GM12891 (cell line): ENCODE measurements around the gene ATP5MC3. TPM values are rescaled to one million over a fixed set of nuclear protein-coding genes. Genes with fewer than 3 reads are reported as not detected.
A peak's percentile ranks its signal among the peaks of the same experiment; 100 is the strongest.
"Not testable (repeated sequence)": the region's sequence is repeated elsewhere in the genome, so short reads cannot be mapped to it uniquely, and the experiment has no call there.

Source experiments
- DNase-seq: peaks from one replicate; pipeline ENCODE4 v3.0.0; 2011; ENCODE audit warnings: low spot score; ENCODE audit not compliant: insufficient read length
- FAIRE-seq: peaks from 2 replicates; lab custom pipeline; 2011; peaks lifted over from hg19 to GRCh38; lab: Jason Lieb, UNC
- PAX5 ChIP-seq: IDR thresholded peaks from 2 replicates; pipeline ENCODE4 v1.6.1; 2011; ENCODE audit warnings: low read length, moderate library complexity, mild to moderate bottlenecking; ENCODE audit not compliant: insufficient read depth, severe bottlenecking
- POLR2A ChIP-seq: IDR thresholded peaks from 2 replicates; pipeline ENCODE4 v1.6.1; 2011; ENCODE audit warnings: low read depth, low read length, control low read depth
- POLR2AphosphoS5 ChIP-seq: IDR thresholded peaks from 2 replicates; pipeline ENCODE4 v1.6.1; 2011; ENCODE audit warnings: low read depth, low read length, control low read depth
- POU2F2 ChIP-seq: IDR thresholded peaks from 2 replicates; pipeline ENCODE4 v1.6.1; 2011; ENCODE audit warnings: low read depth, mild to moderate bottlenecking, control low read depth, low read length, moderate library complexity
- SPI1 ChIP-seq: IDR thresholded peaks from 2 replicates; pipeline ENCODE4 v1.6.1; 2011; ENCODE audit warnings: low read depth, low read length, control low read depth
- TAF1 ChIP-seq: IDR thresholded peaks from 2 replicates; pipeline ENCODE4 v1.6.1; 2011; ENCODE audit warnings: low read depth, low read length, control low read depth
- polyA plus RNA-seq: library from polyadenylated mRNA; unstranded; fragments of >200 nt; gene quantifications from one replicate; pipeline ENCODE4 v1.2.1, GENCODE V29; 2012; ENCODE audit warnings: low read depth, missing spikeins, inconsistent platforms; ENCODE audit not compliant: missing spikeins

Gene ATP5MC3
- 461 TPM for polyA plus RNA-seq

DNA sequence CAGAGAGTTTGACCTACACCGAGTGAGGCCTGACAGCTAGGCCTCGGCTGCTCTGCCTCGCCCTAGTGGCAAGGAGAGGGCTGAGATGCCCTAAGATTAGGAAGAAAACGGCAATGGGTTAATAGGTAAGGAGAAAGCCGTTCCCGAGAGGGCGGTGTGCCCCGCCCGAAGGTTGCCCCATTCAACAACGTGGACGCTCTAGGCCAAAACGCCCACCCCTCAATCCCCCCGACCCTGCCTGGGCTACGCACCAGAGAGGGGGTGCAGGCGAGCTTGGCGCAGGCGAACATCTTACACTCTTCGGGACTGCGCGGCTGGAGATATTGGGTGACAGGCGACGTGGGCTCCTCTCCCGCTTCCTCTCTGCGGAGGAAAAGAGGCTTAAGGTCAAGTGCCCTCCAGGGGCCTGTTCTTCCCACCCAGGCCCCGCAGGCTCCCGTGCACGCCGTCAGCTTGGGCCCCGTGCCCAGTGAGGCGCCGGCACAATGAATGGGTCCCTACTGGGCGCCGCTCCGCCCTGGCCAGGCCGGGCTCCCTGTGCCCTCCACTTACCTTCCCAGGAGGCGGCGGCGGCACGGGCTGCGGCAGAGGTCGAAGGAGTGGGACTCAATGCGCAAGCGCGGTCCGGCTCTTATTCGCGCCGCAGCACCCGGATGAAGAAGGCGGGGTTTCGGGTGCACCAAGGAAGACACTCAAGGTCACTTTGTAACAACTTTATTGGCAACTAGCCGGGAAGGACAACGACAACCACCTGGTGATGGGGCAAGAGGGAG lies at the start of gene ATP5MC3:
TSS of gene ATP5MC3 (minus strand) at position 607 of the 773 bp plus-strand sequence. CDS start at position 290, 317 bp downstream.
- FAIRE-seq: peak; percentile 96
- TF ChIP-seq TAF1: peak; percentile 75
- peak; percentile 92 for TF ChIP-seq POLR2AphosphoS5
- no peak for TF ChIP-seq PAX5
- peak; percentile 36; the same call in 1 of the 2 replicates for TF ChIP-seq SPI1
- TF ChIP-seq POU2F2: peak; percentile 68; the same call in 1 of the 2 replicates
- peak; percentile 91 for TF ChIP-seq POLR2A

DNA sequence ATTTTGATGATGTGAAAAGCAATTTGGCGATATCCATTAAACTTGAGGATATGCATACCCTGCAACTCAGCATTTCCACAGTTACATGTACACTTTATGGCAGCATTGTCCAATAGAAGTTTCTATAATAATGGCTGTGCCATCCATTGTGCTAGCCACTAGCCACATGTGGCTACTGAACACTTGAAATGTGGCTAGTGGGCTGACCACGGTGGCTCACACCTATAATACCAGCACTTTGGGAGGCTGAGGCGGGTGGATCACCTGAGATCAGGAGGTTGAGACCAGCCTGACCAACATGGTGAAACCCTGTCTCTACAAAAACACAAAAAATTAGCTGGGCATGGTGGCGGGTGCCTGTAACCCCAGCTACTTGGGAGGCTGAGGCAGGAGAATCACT lies 47.1 kb upstream of the ATP5MC3 start:
- not testable (repeated sequence) for DNase-seq, FAIRE-seq

More for the DNA sequence above, at the start of gene ATP5MC3:
- DNase-seq: peak; percentile 83

DNA sequence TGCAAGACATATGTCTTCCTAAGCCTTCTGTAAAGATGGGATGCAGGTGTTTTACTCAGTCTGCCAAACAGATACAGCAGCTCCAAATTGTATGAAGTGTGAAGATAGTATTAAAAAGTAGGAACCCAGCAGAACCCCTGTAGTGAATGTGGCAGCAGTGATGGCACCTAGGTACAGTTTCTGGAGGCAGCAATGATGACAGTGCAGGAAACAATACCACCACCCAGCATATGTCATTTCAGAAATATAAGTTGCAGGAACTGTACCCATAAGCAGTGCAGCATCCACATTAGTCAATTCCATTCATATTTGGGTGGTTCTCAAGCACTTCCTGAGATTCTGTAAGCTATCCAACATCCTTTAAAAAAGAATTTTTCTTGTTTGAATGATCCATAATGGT lies 46.7 kb upstream of the ATP5MC3 start:
- no peak for TF ChIP-seq PAX5
- TF ChIP-seq POU2F2: no peak
- no peak for TF ChIP-seq SPI1
- no peak for TF ChIP-seq POLR2A
- TF ChIP-seq POLR2AphosphoS5: no peak
- no peak for TF ChIP-seq TAF1
- DNase-seq (no peak), FAIRE-seq (no peak)

DNA sequence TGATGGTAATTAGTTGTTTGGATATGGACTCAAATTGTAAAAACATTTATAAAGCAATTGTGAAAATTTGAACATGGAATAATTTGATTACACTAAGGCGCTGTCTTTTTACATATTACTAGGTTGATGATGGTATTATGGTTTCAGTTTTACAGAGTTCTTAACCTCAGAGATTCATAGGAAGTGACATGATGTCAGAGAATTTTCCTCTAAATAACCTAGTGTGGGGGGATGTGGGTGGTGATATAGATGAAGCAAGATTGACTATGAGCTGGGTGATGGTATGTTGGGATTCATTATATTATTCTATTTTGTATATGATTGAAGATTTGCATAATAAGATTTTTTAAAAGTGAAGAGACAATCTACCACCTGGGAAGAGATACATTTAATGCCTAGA lies 45.9 kb upstream of the ATP5MC3 start:
- DNase-seq (no peak), FAIRE-seq (no peak)
- no peak for TF ChIP-seq POLR2AphosphoS5
- no peak for TF ChIP-seq POU2F2
- TF ChIP-seq SPI1: no peak
- TF ChIP-seq POLR2A: no peak
- TF ChIP-seq PAX5: no peak
- no peak for TF ChIP-seq TAF1

DNA sequence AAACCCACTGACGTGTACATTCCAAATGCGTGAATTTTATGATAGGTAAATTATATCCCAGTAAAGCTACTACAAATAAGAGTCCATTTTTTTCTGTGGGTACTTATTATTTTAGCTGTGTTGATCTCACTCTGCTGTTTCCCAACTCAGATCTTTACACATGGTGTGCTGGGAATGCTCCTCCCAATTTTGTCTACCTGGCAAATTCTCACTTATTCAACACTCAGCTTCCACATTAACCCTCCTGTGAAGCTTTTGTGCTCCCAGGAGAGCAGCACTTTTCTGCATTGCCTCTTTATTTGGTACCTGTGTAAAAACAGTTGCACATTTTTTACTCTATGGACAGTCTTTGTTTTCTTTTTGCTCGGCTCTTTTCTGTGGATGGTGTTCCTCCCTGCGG lies 38.6 kb upstream of the ATP5MC3 start:
- no peak for TF ChIP-seq TAF1
- no peak for DNase-seq
- FAIRE-seq: no peak

DNA sequence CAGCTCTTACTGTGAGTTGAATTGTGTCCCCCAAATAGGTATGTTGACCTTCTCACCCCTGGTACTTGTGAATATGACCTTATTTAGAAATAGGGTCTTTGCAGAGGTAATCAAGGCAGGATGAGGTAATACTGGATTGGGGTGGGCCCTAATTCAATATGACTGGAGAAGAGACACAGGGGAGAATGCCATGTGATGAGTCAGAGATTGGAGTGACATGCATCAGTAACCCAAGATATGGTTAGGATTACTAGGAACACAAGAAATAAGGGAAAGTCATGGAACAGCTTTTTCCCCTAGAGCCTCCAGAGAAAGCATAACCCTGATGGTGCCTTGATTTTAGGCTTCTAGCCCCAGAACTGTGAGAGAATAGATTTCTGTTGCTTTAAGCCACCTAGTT lies 37.0 kb upstream of the ATP5MC3 start:
- no peak for DNase-seq
- FAIRE-seq: no peak
- TF ChIP-seq POLR2AphosphoS5 (no peak), PAX5 (no peak), POLR2A (no peak), TAF1 (no peak), SPI1 (no peak), POU2F2 (no peak)

DNA sequence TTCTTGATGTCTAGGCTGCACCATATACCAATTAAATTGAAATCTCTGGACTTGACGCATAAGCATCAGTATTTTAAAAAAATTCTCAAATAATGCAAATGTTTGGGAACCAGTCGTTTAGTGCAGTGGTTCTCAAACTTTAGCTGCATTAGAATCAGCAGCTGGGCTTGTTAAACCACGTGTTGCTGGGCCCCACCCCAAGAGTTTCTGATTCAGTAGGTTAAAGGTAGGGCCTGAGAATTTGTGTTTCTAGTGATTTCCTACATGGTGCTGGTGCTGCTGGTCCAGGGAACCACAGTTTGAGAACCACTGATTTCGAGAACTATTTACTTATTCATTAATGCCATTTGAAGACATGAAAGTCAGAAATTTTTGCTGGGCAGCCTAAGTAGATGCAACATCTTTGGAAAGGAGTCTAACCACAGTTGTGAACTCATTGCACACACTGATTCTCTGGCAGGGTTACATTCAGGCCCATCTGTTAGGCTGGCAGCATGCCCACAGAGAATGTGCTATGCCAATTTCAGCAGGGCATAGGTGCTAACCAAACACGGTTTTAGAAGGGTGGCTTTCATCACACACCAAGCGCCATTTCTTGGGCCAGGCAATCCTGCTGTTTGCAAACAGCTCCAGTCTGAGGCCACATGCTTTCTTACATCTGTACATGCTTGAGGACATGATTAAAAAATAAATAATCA lies 26.4 kb upstream of the ATP5MC3 start:
- DNase-seq: no peak
- no peak for FAIRE-seq
- TF ChIP-seq POU2F2 (no peak), PAX5 (no peak), POLR2A (no peak)

DNA sequence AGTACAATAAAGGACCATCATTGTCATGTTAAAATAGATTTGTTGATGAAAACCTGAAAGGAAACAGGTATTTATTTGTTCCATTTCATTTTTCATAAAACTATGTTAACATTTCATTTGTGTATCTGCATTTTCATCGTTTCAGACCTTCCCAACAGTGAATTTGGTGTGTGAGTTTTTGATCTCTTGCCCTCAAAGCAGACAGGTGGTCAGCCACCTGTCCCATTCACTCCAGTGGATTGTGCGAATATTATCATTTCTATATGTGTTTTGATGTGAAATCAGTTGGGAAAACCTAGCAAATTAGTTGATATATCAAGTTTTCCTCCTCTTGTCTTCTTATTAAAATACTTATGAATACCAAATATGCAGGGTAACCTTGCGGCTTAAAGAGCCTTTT lies 25.4 kb upstream of the ATP5MC3 start:
- DNase-seq (no peak), FAIRE-seq (no peak)
- TF ChIP-seq POLR2AphosphoS5: no peak
- no peak for TF ChIP-seq POLR2A
- no peak for TF ChIP-seq PAX5
- TF ChIP-seq SPI1: no peak
- TF ChIP-seq POU2F2: no peak
- no peak for TF ChIP-seq TAF1

DNA sequence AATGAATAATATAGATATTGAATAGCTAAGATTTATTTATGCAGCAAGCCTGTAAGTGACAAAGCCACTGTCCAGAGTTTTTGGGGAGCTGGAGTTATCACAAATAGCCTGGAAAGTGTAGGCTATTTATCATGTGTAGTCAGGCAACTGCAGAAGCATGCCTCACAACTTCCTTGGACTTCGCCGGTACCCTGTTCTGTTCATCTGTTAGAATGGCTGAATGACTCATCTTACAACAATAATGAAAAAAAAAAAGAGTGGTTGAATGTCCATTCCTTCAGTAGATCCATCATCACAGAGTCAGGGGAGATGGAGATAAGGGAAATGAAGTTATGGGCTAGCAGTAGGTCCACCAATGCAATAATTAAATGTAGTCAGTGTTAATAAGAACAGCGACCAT lies 24.0 kb upstream of the ATP5MC3 start:
- TF ChIP-seq TAF1 (no peak), POU2F2 (no peak)
- FAIRE-seq (no peak), DNase-seq (no peak)

DNA sequence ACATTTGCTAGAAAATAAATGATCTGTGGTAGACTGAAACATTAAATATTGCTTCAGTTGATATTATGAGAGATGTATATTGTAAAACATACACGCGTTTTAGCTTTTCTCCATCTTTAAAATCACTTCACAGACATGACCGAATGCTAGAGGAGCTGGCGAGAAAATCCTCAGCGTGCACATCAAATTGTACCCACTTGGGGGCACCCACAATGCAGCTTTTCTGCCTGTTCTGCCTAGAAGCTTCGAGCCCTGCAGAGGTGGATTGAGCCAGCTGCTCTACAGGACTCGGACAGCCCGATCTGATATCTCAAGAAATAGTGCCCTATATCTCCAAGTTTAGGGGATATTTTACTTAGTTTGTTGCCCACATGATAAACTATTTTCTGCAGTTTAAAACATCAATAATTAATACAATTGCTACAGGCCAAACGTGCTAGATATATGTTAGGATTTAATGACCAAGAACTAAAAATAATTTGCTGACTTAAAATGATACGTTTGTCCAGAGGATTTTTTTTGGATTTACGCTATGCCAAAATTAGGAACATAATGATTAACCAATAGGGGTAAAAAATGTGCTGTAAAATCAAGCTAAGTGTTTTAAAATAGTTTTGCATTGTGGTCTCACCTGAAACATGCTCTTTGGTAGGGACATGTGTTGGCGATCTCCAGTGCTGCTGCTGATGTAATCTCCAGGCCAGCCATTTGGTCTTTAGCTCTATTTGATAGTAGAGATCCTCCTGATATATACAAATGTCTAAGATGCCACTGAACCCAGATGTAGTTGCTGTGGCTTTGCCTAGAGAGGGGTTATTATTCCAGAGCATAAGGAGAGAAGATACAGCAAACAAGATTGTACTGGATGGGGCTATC lies 22.3 kb upstream of the ATP5MC3 start:
- DNase-seq (no peak), FAIRE-seq (peak; percentile 28)
- no peak for TF ChIP-seq POLR2AphosphoS5
- no peak for TF ChIP-seq TAF1
- no peak for TF ChIP-seq POLR2A
- TF ChIP-seq SPI1: no peak
- TF ChIP-seq PAX5: no peak
- TF ChIP-seq POU2F2: no peak
